Ascending aorta (tissue), 2 donors: ENCODE results near the gene UVSSA. TPM values are rescaled to one million over a fixed set of nuclear protein-coding genes. Genes with fewer than 3 reads are reported as not detected.

Source experiments
- DNase-seq, 2 donors: peaks; one replicate each; pipeline ENCODE4 v3.0.0-alpha.2; 2019; ENCODE audit warnings: low spot score in 2 of 2
- H3K27ac ChIP-seq, 2 donors: fragments of 200-600 bp; sonication (generic); one replicate each; pipeline ENCODE4 v1.5.1; 2016 to 2017; ENCODE audit warnings: mild to moderate bottlenecking in 1 of 2
- H3K27me3 ChIP-seq: fragments of 200-600 bp; sonication (generic); one replicate; pipeline ENCODE4 v1.5.1; 2017
- H3K36me3 ChIP-seq, 2 donors: fragments of 200-600 bp; sonication (generic); one replicate each; pipeline ENCODE4 v1.5.1; 2016
- H3K4me1 ChIP-seq, 2 donors: fragments of 200-600 bp; sonication (generic); one replicate each; pipeline ENCODE4 v1.5.1; 2016 to 2017; ENCODE audit warnings: mild to moderate bottlenecking in 1 of 2
- H3K4me3 ChIP-seq, 2 donors: fragments of 200-600 bp; sonication (generic); one replicate each; pipeline ENCODE4 v1.5.1; 2016 to 2017; ENCODE audit warnings: mild to moderate bottlenecking in 1 of 2
- H3K9me3 ChIP-seq, 2 donors: fragments of 200-600 bp; sonication (generic); one replicate each; pipeline ENCODE4 v1.5.1; 2016
- CTCF ChIP-seq, 3 experiments: fragments of 200-600 bp in 2 of 3; fragments of 450-650 bp in 1 of 3; sonication (generic) in 2 of 3; IDR thresholded peaks; one replicate each; pipeline ENCODE4 v1.5.1; 2016 to 2019; ENCODE audit warnings: antibody characterized with exemption in 3 of 3, mild to moderate bottlenecking in 1 of 3, moderate library complexity in 1 of 3
- intact Hi-C: fragments of 100-400 bp; cut with DNase I; formaldehyde crosslinking; loops from one replicate; pipeline ENCODE4 v1.15.1; 2023
- total RNA-seq: library from RNA; depleted of rRNA; stranded (reverse); fragments of >200 nt; gene quantifications from one replicate; pipeline ENCODE4 v1.1.0, GENCODE V29; 2016

Gene UVSSA
- total RNA-seq, 1 donor from 2014 or later = 56.9 TPM

GRCh38 chr4:1414831-1415680, 68.0 kb downstream of the UVSSA start:
- DNase-seq = no peak
- Histone ChIP-seq H3K27me3 (peaks cover 8% of the 10 kb centered on the region), H3K4me3 (no peak overlapping the region), H3K27ac (no peak overlapping the region), H3K4me1 (no peaks in the 10 kb centered on the region), H3K9me3 (no peaks in the 10 kb centered on the region), H3K36me3 (no peaks in the 10 kb centered on the region)
- intact Hi-C loops = no loop called here
- TF ChIP-seq CTCF (IDR thresholded peaks at IDR 0.05) = no peak

- Histone ChIP-seq H3K36me3 (no peaks in the 10 kb centered on the region), H3K4me1 (no peaks in the 10 kb centered on the region), H3K27ac (no peak overlapping the region), H3K4me3 (no peak overlapping the region), H3K27me3 (peaks cover 4% of the 10 kb centered on the region), H3K9me3 (no peaks in the 10 kb centered on the region)
- no peak for DNase-seq
- intact Hi-C loops = no loop called here
- TF ChIP-seq CTCF (IDR thresholded peaks at IDR 0.05) = no peak
Measured at GRCh38 chr4:1415681-1415981, 68.6 kb downstream of the UVSSA start.

DNA sequence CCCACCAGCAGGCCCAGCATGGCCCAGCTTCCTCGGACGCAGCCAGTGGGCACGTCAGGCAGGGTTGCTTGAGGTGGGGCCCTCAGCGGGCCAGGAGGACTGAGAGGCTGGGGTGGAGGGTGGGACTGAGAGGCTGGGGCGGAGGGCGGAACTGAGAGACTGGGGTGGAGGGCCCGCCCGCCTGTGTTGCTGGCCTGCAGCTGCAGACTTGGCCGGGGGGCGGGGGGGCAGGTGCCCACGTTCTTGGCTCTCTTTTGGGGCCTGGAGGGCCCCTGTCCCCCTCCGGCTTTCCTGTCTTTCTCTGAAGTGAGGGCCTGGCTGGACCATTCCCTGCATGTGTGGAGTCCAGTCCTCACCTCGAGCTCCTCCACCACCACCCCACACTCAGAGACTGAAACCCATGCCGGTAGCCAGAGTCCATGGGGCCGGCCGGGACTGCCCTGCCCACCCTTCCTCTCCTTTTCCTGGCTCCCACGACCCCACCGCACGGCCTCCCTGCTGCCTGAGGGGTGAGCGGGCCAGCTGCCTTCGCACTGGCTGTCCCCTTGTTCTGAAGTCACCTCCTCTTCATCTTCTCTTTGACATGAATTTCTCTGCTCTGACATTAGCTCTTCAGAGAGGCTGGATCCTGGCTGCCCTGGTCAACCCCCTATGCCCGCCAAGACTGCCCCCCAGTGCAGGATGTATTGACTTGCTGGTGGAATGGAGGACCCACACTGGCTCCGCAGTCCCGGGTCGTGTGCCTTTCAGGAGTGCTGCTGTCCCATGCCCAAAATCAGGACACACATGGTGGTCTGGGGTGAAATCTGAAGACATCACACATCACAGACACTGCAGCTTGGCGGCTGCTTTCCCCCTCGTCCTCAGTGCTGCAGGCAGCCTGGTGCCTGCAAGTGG, 69.3 kb downstream of the UVSSA start:
- intact Hi-C loops = no loop called here
- TF ChIP-seq CTCF (IDR thresholded peaks at IDR 0.05) = no peak
- Histone ChIP-seq H3K4me3 (no peak overlapping the region), H3K27me3 (no peaks in the 10 kb centered on the region), H3K4me1 (no peaks in the 10 kb centered on the region), H3K36me3 (no peaks in the 10 kb centered on the region), H3K9me3 (no peaks in the 10 kb centered on the region), H3K27ac (no peak overlapping the region)
- peak in 1 of 2 donors; percentile 56 for DNase-seq

DNA sequence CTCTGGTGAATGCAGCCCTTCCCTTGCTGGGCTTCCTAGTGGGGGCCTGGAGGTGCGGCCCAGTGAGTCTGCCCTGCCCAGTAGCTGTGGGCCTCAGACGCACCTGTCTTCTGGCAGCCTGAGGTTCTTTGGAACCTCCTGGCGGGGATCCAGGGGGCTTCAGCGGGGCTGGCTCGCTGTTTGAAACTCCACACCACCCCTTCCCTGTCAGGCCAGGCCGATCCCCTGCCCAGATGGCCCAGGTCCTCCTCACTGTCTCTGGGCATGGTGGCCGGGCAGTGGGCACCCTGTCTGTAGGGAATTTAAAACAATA, 69.9 kb downstream of the UVSSA start:
- peak in 1 of 2 donors; percentile 40 for DNase-seq
- TF ChIP-seq CTCF (IDR thresholded peaks at IDR 0.05) = no peak
- intact Hi-C loops = no loop called here

GRCh38 chr4:1417522-1418390, 70.7 kb downstream of the UVSSA start:
- H3K4me1 ChIP-seq = no peaks in the 10 kb centered on the region
- TF ChIP-seq CTCF (IDR thresholded peaks at IDR 0.05) = no peak
- peak in 1 of 2 donors; percentile 45 for DNase-seq
- no peaks in the 10 kb centered on the region for H3K9me3 ChIP-seq
- no peak overlapping the region for H3K4me3 ChIP-seq
- intact Hi-C loops = no loop called here
- H3K36me3 ChIP-seq = no peaks in the 10 kb centered on the region
- H3K27me3 ChIP-seq = no peaks in the 10 kb centered on the region
- no peak overlapping the region for H3K27ac ChIP-seq

More for the DNA sequence above, 69.9 kb downstream of the UVSSA start:
- H3K4me3 ChIP-seq = no peak overlapping the region
- no peaks in the 10 kb centered on the region for H3K9me3 ChIP-seq
- no peak overlapping the region for H3K27ac ChIP-seq
- no peaks in the 10 kb centered on the region for H3K27me3 ChIP-seq
- no peaks in the 10 kb centered on the region for H3K4me1 ChIP-seq
- no peaks in the 10 kb centered on the region for H3K36me3 ChIP-seq
